HepG2 (cell line): ENCODE results near the gene FBLIM1. TPM values are rescaled to one million over a fixed set of nuclear protein-coding genes. Genes with fewer than 3 reads are reported as not detected.

Experiments
- HMGXB4 ChIP-seq, 2 experiments: sonication (generic) in 1 of 2; formaldehyde crosslinking in 1 of 2; IDR thresholded peaks; 2 replicates each; pipeline versions ENCODE4 v1.4.0 to v1.6.1; 2018 to 2020; ENCODE audit warnings: missing genetic modification reagents in 2 of 2, borderline replicate concordance in 1 of 2, low read depth in 1 of 2, mild to moderate bottlenecking in 1 of 2, missing biosample characterization in 1 of 2
- KIAA2018 ChIP-seq: sonication (generic); formaldehyde crosslinking; IDR thresholded peaks from 2 replicates; pipeline ENCODE4 v1.5.0; 2020; ENCODE audit warnings: mild to moderate bottlenecking, missing genetic modification reagents, borderline replicate concordance
- MAFF ChIP-seq: IDR thresholded peaks from 2 replicates; pipeline ENCODE4 v1.6.1; 2011; ENCODE audit warnings: low read depth, low read length, improper control_type of control experiment
- MED1 ChIP-seq: sonication (generic); formaldehyde crosslinking; IDR thresholded peaks from 2 replicates; pipeline ENCODE4 v1.4.0; 2020; ENCODE audit warnings: missing genetic modification reagents
- RFX3 ChIP-seq: IDR thresholded peaks from 2 replicates; pipeline ENCODE4 v1.6.1; 2016; ENCODE audit warnings: missing biosample characterization, missing genetic modification reagents
- SAP130 ChIP-seq: IDR thresholded peaks from 2 replicates; pipeline ENCODE4 v1.6.1; 2016; ENCODE audit warnings: low read depth
- SCMH1 ChIP-seq: sonication (generic); formaldehyde crosslinking; IDR thresholded peaks from 2 replicates; pipeline ENCODE4 v1.9.0; 2021; ENCODE audit warnings: missing genetic modification reagents, mild to moderate bottlenecking, borderline replicate concordance
- SUZ12 ChIP-seq: fragments of 150-350 bp; IDR thresholded peaks from 2 replicates; pipeline ENCODE4 v1.6.1; 2014; ENCODE audit warnings: low read depth, low read length
- ZHX2 ChIP-seq, 2 experiments: sonication (generic) in 1 of 2; formaldehyde crosslinking in 1 of 2; IDR thresholded peaks; 2 replicates each; pipeline versions ENCODE4 v1.6.1 to v1.9.0; 2014 to 2022; ENCODE audit warnings: antibody characterized with exemption in 1 of 2, borderline replicate concordance in 1 of 2, inconsistent platforms in 1 of 2, low read depth in 1 of 2, missing genetic modification reagents in 1 of 2
- ZMYM2 ChIP-seq: sonication (generic); formaldehyde crosslinking; IDR thresholded peaks from 2 replicates; pipeline ENCODE4 v1.8.0; 2022; ENCODE audit warnings: mild to moderate bottlenecking, missing genetic modification reagents
- ZNF101 ChIP-seq: sonication (generic); formaldehyde crosslinking; IDR thresholded peaks from 2 replicates; pipeline ENCODE4 v1.4.0; 2020; ENCODE audit warnings: mild to moderate bottlenecking, low read depth, missing genetic modification reagents, borderline replicate concordance
- ZNF160 ChIP-seq: sonication (generic); formaldehyde crosslinking; IDR thresholded peaks from 2 replicates; pipeline ENCODE4 v1.8.0; 2022; ENCODE audit warnings: mild to moderate bottlenecking, inconsistent platforms, missing genetic modification reagents
- ZNF432 ChIP-seq: sonication (generic); formaldehyde crosslinking; IDR thresholded peaks from 2 replicates; pipeline ENCODE4 v1.5.0; 2020; ENCODE audit warnings: missing genetic modification reagents, mild to moderate bottlenecking, borderline replicate concordance
- ZNF614 ChIP-seq: IDR thresholded peaks from 2 replicates; pipeline ENCODE4 v1.6.1; 2018; ENCODE audit warnings: missing biosample characterization, missing genetic modification reagents, inconsistent platforms, borderline replicate concordance
- polyA plus RNA-seq, 8 experiments: library from polyadenylated mRNA; depleted of rRNA in 3 of 8; stranded (reverse) in 7 of 8; unstranded in 1 of 8; fragments of >200 nt; fragmentation: Illumina TruSeq in 4 of 8; extraction: Trizol in 4 of 8; gene quantifications; 2 replicates each; pipeline versions ENCODE4 v1.2.1 to v1.2.3, GENCODE V29; 2011 to 2016; ENCODE audit warnings: low read depth in 4 of 8, missing spikeins in 1 of 8, mixed read lengths in 1 of 8; ENCODE audit not compliant: insufficient read depth in 1 of 8
- total RNA-seq, 5 experiments: library from RNA; depleted of rRNA; stranded (reverse); fragments of >200 nt; fragmentation: Illumina TruSeq; extraction: Trizol; gene quantifications; 2 replicates each; pipeline ENCODE4 v1.2.3, GENCODE V29; 2016; ENCODE audit warnings: low read depth in 1 of 5

Gene FBLIM1
- total and polyA plus RNA-seq, 2 of the 13 experiments (the other 11 are each of a cell fraction or from before 2014, with no cell fraction given): 10.6 to 23.0 TPM

GRCh38 chr1:15747378-15747777 is 11.2 kb upstream of the FBLIM1 start (continued):
- TF ChIP-seq ZHX2 (IDR thresholded peaks at IDR 0.05; ENCODE audit: low read depth): no peak
- TF ChIP-seq ZHX2 (CRISPR knock-in tag; IDR thresholded peaks at IDR 0.05; ENCODE audit: borderline replicate concordance): no peak
- TF ChIP-seq ZNF101 (CRISPR knock-in tag): no peak
- peak in 1 of 2 experiments; percentile 34; a peak in 1 of 4 replicates for TF ChIP-seq HMGXB4 (CRISPR knock-in tag; IDR thresholded peaks at IDR 0.05; ENCODE audit: borderline replicate concordance in 1 of 2, low read depth in 1 of 2)
- no peak for TF ChIP-seq MAFF
- TF ChIP-seq KIAA2018 (CRISPR knock-in tag): no peak
- peak; percentile 46; the same call in 1 of the 2 replicates for TF ChIP-seq MED1 (CRISPR knock-in tag)
- 0 out of 2 replicates have a peak, but pooled peaks have one; percentile 25 for TF ChIP-seq SAP130 (CRISPR knock-in tag)
- no peak for TF ChIP-seq ZNF160 (CRISPR knock-in tag)
- no peak for TF ChIP-seq RFX3 (CRISPR knock-in tag)
- TF ChIP-seq ZNF432 (CRISPR knock-in tag): no peak
- no peak for TF ChIP-seq ZNF614 (CRISPR knock-in tag)
- no peak for TF ChIP-seq SCMH1 (CRISPR knock-in tag)
- TF ChIP-seq SUZ12: no peak
- no peak for TF ChIP-seq ZMYM2 (CRISPR knock-in tag)
